NCI-H1694 (cell line): ENCODE data around the gene DOCK1.

Experiments used
- DNase-seq: peaks from one replicate; lab custom pipeline; 2025; lab: John Stamatoyannopoulos, UW

The DOCK1 gene

DNA sequence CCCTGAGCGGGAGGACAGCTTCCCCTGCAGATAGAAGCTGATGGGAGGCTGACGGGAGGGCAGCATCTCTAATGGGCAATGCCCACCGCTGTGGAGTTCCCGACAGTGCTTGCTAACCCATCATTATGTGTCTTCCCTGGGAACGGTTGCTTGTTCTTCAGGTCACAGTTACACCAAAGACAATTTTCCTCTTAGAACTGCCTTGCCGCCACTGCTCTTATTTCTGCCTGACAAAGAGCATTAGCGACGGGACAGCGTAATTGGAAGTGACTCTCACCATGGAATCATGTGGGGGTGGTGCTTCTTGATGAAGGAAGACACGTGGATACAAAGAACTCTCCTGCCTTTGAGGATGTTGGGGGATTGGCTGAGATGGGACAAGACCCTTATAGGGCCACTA, 562.6 kb downstream of the DOCK1 start:
- no peak for DNase-seq

DNA sequence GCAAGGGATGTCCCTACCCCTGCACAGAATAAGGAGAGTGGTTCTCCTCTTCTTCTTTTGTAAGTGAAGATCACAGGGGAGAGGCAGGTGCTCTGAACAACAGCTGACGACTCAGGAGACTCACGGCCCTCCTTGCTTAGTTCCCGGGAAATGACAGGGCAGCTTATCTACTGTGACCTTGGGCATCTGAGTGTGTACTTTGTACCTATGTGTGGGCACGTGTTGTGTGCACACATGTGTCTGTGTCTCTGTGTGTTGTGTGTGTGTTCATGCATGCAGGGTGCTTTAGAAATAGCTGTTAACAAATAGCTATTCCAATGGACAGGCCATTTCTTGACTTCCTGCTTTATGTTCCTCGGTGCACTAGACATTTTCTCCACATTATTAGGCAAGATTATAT, 563.4 kb downstream of the DOCK1 start:
- no peak for DNase-seq

GRCh38 chr10:127470911-127471310, 565.7 kb downstream of the DOCK1 start:
- no peak for DNase-seq

GRCh38 chr10:127472976-127473375, 567.7 kb downstream of the DOCK1 start:
- no peak for DNase-seq

- no peak for DNase-seq
These were observed 569.3 kb downstream of the DOCK1 start for GRCh38 chr10:127474501-127474900.

GRCh38 chr10:127485153-127485857, 580.1 kb downstream of the DOCK1 start:
- DNase-seq: no peak

DNA sequence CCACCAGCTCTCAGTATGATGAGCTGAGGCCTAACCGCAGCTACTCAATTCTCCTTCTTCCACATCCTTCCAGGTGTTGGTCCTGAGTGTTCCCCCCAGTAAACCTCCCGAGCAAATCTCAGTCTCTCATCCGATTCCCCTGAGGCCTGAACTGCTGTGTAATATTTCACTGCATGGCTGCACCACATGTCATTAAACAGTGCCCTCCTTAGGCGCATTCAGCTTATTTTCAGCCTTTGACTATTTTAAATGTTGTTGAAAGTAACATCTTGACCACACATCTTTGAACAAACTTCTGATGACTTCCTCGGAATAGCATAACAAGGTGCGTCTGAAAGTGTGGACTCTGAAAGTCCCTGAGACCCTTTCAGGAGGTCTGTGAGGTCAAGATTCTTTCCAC, 581.1 kb downstream of the DOCK1 start:
- DNase-seq: no peak

DNA sequence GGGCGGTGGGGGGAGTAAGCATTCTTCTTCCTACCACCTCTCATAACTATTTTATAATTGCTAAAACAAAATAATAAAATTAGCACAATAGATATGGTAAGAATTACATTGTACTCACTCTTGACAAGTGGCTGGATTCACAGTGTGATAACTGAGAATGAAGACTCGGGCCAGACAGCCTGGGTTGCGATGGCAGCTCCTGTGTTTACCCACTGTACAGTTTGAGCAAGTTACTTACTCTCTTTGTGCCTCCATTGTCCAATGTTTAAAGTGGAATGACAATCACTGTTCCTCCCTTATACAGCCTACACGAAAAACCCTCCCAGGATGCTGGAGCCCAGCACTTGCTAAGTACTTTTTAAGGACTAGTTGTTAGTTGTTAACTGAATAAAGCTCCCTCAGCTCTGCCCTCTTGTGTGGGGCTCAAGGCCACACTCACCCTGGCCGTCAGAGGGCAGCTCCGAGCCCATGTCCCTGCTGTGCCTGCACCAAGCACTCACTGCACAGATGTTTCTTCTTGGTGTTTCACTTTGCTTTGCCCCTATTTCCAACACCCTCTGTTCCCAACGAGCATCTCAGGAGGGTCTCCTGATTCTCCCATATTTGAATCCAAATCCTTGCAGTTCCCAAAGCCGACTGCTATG, 587.5 kb downstream of the DOCK1 start:
- DNase-seq: no peak

DNA sequence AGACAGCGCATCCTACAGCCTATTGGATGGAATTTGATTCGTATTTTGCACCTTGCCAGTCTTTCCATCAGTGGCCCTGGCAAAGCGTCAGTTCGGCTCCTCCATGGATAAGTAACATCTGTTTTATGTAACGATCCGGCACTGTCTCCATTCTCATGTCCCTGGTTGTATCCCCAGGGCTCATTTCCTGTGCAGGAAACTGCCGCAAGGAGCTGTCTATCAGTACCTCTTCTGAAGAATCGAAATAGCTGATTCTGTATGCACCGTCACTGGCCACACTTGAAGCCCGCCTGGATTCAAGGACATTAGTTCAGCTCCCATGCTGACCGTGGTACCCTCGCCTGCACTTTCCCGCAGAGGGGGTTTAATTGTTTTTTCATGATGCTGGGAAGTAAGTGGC, 590.8 kb downstream of the DOCK1 start:
- no peak for DNase-seq

DNA sequence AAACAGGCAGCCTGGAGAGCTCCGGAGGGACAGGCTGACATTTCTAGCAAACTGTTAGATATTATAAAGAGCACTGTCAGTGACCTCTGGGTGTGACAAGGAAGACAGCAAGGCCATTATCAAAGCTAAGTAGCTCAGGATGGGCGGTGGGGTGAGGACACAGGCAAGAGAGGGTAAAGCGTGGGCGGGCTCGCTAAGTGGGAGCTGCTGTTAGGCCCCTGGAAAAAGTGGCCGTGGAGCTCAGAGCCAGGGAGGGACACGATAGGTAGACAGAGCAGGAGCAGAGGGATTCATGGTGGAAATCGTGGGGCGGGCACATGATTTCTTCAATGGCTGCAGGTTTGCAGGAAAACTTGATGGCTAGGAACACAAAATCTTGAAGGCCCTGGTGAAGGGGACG, 592.5 kb downstream of the DOCK1 start:
- DNase-seq: no peak

DNA sequence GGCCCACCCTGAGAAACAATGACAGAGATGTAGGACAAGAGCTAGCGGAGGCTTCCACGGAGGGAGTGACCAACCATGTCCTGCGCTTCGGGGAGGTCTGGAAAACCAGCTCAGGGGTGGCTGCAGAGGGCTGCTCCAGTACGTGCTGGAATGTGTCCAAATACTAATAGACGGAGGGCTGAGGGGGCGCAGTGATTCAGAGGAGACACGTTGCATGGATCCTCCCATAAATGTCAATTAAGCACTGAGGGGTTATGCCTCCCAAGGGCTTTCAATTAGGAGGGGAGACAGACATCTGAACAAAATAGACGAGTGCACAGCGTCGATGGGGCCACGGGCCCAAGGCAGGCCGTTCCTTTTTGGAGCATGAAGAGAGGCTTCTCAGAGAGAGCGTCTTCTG, 592.9 kb downstream of the DOCK1 start:
- DNase-seq: no peak

- DNase-seq: no peak
These were observed 594.9 kb downstream of the DOCK1 start for GRCh38 chr10:127500127-127500526.
